ENCODE results near the gene KHDC3L.

Gene KHDC3L

GRCh38 chr6:73329201-73329600 lies 33.3 kb upstream of the KHDC3L start:
- TF ChIP-seq, protein P1, sequence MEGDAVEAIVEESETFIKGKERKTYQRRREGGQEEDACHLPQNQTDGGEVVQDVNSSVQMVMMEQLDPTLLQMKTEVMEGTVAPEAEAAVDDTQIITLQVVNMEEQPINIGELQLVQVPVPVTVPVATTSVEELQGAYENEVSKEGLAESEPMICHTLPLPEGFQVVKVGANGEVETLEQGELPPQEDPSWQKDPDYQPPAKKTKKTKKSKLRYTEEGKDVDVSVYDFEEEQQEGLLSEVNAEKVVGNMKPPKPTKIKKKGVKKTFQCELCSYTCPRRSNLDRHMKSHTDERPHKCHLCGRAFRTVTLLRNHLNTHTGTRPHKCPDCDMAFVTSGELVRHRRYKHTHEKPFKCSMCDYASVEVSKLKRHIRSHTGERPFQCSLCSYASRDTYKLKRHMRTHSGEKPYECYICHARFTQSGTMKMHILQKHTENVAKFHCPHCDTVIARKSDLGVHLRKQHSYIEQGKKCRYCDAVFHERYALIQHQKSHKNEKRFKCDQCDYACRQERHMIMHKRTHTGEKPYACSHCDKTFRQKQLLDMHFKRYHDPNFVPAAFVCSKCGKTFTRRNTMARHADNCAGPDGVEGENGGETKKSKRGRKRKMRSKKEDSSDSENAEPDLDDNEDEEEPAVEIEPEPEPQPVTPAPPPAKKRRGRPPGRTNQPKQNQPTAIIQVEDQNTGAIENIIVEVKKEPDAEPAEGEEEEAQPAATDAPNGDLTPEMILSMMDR (IDR thresholded peaks at IDR 0.05) = no peak
- Mint-ChIP-seq H3K36me3 (ENCODE audit: low read depth) (no peaks in the 10 kb centered on the region), H3K4me3 (no peak overlapping the region), H3K9me3 (no peaks in the 10 kb centered on the region), H3K27me3 (ENCODE audit: low read depth, poor library complexity) (peaks cover 3% of the 10 kb centered on the region), H3K27ac (no peak overlapping the region), H3K4me1 (peaks cover 6% of the 10 kb centered on the region)
- no peak for DNase-seq

DNA sequence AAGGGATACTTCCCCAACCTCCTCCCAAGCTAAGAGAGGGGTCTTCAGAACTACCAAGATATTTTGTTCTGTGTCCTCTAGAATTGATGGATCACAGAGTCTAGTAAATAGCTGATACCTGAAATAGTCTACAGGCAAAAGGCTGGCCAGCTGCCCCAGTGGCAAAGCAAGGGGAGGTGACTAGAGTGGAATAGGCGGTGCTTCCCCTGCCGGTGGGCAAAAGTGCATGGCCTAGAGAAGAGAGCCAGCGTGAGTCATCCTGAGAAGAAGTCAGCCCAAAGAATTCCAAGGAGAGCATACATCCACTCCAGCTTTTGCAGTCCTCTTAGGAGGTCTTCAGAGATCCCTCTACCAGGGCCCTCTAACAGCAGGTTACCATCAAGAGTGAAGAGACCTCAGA lies 23.1 kb upstream of the KHDC3L start:
- no peaks in the 10 kb centered on the region for H3K9me3 Mint-ChIP-seq
- no peak overlapping the region for H3K27ac Mint-ChIP-seq
- H3K4me3 Mint-ChIP-seq = no peak overlapping the region
- DNase-seq = no peak
- TF ChIP-seq, protein P1 (IDR thresholded peaks at IDR 0.05) = no peak
- H3K36me3 Mint-ChIP-seq (ENCODE audit: low read depth) = no peaks in the 10 kb centered on the region
- peaks cover 10% of the 10 kb centered on the region for H3K27me3 Mint-ChIP-seq (ENCODE audit: low read depth, poor library complexity)
- no peaks in the 10 kb centered on the region for H3K4me1 Mint-ChIP-seq

- no peaks in the 10 kb centered on the region for H3K36me3 Mint-ChIP-seq (ENCODE audit: low read depth)
- H3K4me3 Mint-ChIP-seq = no peak overlapping the region
- no peak overlapping the region for H3K27ac Mint-ChIP-seq
- TF ChIP-seq, protein P1 (IDR thresholded peaks at IDR 0.05) = no peak
- no peaks in the 10 kb centered on the region for H3K9me3 Mint-ChIP-seq
- H3K4me1 Mint-ChIP-seq = no peaks in the 10 kb centered on the region
- peaks cover 11% of the 10 kb centered on the region for H3K27me3 Mint-ChIP-seq (ENCODE audit: low read depth, poor library complexity)
- DNase-seq = no peak
These were observed 22.4 kb upstream of the KHDC3L start for GRCh38 chr6:73340048-73340447.

DNA sequence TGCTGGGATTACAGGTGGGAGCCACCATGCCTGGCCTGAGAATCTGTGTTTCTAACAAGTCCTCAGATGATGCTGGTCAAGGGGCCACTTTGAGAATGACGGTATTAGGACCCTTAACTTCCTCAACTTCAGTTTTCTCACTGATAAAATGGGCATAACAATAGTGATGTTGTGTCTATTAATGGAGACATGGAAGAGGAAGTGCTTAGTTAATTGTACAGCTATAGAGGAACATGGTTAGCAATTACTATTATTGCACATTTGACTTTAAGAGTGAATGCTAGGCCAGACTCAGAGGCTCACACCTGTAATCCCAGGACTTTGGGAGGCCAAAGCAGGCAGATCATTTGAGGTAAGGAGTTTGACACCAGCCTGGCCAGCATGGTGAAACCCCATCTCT lies 21.1 kb upstream of the KHDC3L start:
- TF ChIP-seq, protein P1 (IDR thresholded peaks at IDR 0.05) = no peak
- H3K36me3 Mint-ChIP-seq (ENCODE audit: low read depth) = no peaks in the 10 kb centered on the region
- peaks cover 11% of the 10 kb centered on the region for H3K27me3 Mint-ChIP-seq (ENCODE audit: low read depth, poor library complexity)
- no peaks in the 10 kb centered on the region for H3K9me3 Mint-ChIP-seq
- no peak for DNase-seq
- H3K27ac Mint-ChIP-seq = no peak overlapping the region
- no peaks in the 10 kb centered on the region for H3K4me1 Mint-ChIP-seq
- no peak overlapping the region for H3K4me3 Mint-ChIP-seq

GRCh38 chr6:73342174-73342573 lies 20.3 kb upstream of the KHDC3L start:
- Mint-ChIP-seq H3K27ac (no peak overlapping the region), H3K9me3 (no peaks in the 10 kb centered on the region), H3K27me3 (ENCODE audit: low read depth, poor library complexity) (peaks cover 19% of the 10 kb centered on the region), H3K4me3 (no peak overlapping the region), H3K36me3 (ENCODE audit: low read depth) (no peaks in the 10 kb centered on the region), H3K4me1 (no peaks in the 10 kb centered on the region)
- TF ChIP-seq, protein P1 (IDR thresholded peaks at IDR 0.05) = no peak
- DNase-seq = no peak

- TF ChIP-seq, protein P1 (IDR thresholded peaks at IDR 0.05) = no peak
- H3K9me3 Mint-ChIP-seq = no peaks in the 10 kb centered on the region
- H3K36me3 Mint-ChIP-seq (ENCODE audit: low read depth) = no peaks in the 10 kb centered on the region
- no peaks in the 10 kb centered on the region for H3K4me1 Mint-ChIP-seq
- H3K4me3 Mint-ChIP-seq = no peak overlapping the region
- DNase-seq = no peak
- H3K27ac Mint-ChIP-seq = no peak overlapping the region
- H3K27me3 Mint-ChIP-seq (ENCODE audit: low read depth, poor library complexity) = peaks cover 24% of the 10 kb centered on the region
These were observed 19.3 kb upstream of the KHDC3L start for GRCh38 chr6:73343164-73343563.

Measured in nephron progenitor cell (in vitro differentiated cells).